OCI-LY3 (cell line): ENCODE data around the gene UPK2.

Experiments used
- H2AFZ ChIP-seq: fragments of 200-600, 300-600 bp; shearing (Covaris generic); 2 replicates; pipeline ENCODE4 v1.6.0; 2014; ENCODE audit warnings: antibody characterized with exemption, low read depth, low read length
- H3K27ac ChIP-seq: fragments of 200-600, 300-600 bp; sonication (generic); 2 replicates; pipeline ENCODE4 v1.5.1; 2014; ENCODE audit warnings: mild to moderate bottlenecking, low read length, moderate library complexity, mixed read lengths
- H3K27me3 ChIP-seq: fragments of 200-600, 300-600 bp; sonication (generic); 2 replicates; pipeline ENCODE4 v1.6.1; 2014; ENCODE audit warnings: low read depth, low read length, mixed read lengths
- H3K36me3 ChIP-seq: fragments of 200-600, 300-600 bp; sonication (generic); replicated peaks from 2 replicates; pipeline ENCODE3; 2014; ENCODE audit warnings: low read depth, low read length, mixed read lengths
- H3K4me1 ChIP-seq: fragments of 300-600, 200-600 bp; sonication (generic); 2 replicates; pipeline ENCODE4 v1.6.1; 2014; ENCODE audit warnings: low read length, mixed read lengths
- H3K4me2 ChIP-seq: fragments of 200-600, 300-600 bp; sonication (generic); 2 replicates; pipeline ENCODE4 v1.6.1; 2014; ENCODE audit warnings: low read length, mixed read lengths
- H3K4me3 ChIP-seq: fragments of 300-600, 200-600 bp; sonication (generic); 2 replicates; pipeline ENCODE4 v1.5.1; 2014; ENCODE audit warnings: antibody characterized with exemption, mild to moderate bottlenecking, low read length, moderate library complexity
- H3K79me2 ChIP-seq: fragments of 300-600, 200-600 bp; shearing (Covaris generic); 2 replicates; pipeline ENCODE4 v1.6.1; 2014; ENCODE audit warnings: mild to moderate bottlenecking, low read length, mixed read lengths
- H3K9ac ChIP-seq: fragments of 300-600, 200-600 bp; shearing (Covaris generic); 2 replicates; pipeline ENCODE4 v1.6.0; 2014; ENCODE audit warnings: mild to moderate bottlenecking, low read length, moderate library complexity
- H3K9me3 ChIP-seq: fragments of 200-600, 300-600 bp; shearing (Covaris generic); 2 replicates; pipeline ENCODE4 v1.6.1; 2014; ENCODE audit warnings: low read length, mixed read lengths; ENCODE audit not compliant: insufficient read depth
- H4K20me1 ChIP-seq: fragments of 200-600, 300-600 bp; sonication (generic); 2 replicates; pipeline ENCODE4 v1.6.1; 2016; ENCODE audit warnings: low read length, mixed read lengths; ENCODE audit not compliant: insufficient read depth
- CTCF ChIP-seq: fragments of 200-600, 300-600 bp; sonication (generic); IDR thresholded peaks from 2 replicates; pipeline ENCODE4 v1.5.1; 2014; ENCODE audit warnings: antibody characterized with exemption, low read length, low read depth
- EZH2phosphoT487 ChIP-seq: fragments of 200-600 bp; shearing (Covaris generic); IDR thresholded peaks from 2 replicates; pipeline ENCODE4 v1.6.1; 2018; ENCODE audit warnings: antibody characterized with exemption, mixed run types, low read depth

UPK2 gene

GRCh38 chr11:118915941-118916841 is 39.9 kb upstream of the UPK2 start:
- peaks cover 45% of the 10 kb centered on the region for H3K4me1 ChIP-seq
- no peak overlapping the region for H2AFZ ChIP-seq
- no peaks in the 10 kb centered on the region for H3K36me3 ChIP-seq
- H3K27ac ChIP-seq: no peak overlapping the region
- no peaks in the 10 kb centered on the region for H3K9me3 ChIP-seq
- H3K4me3 ChIP-seq: no peak overlapping the region
- H3K4me2 ChIP-seq: no peak overlapping the region
- H3K79me2 ChIP-seq: 0 out of 2 replicates have a peak, but pooled peaks cover 3% of the 10 kb centered on the region
- TF ChIP-seq CTCF (no peak), EZH2phosphoT487 (no peak)
- no peaks in the 10 kb centered on the region for H3K27me3 ChIP-seq
- peaks cover 7% of the 10 kb centered on the region; the same call in 1 of the 2 replicates for H4K20me1 ChIP-seq
- H3K9ac ChIP-seq: no peak overlapping the region

- Histone ChIP-seq H3K79me2 (0 out of 2 replicates have a peak, but pooled peaks cover 3% of the 10 kb centered on the region), H3K4me1 (peaks cover 38% of the 10 kb centered on the region), H3K9me3 (no peaks in the 10 kb centered on the region), H3K36me3 (no peaks in the 10 kb centered on the region), H3K27me3 (no peaks in the 10 kb centered on the region), H3K4me3 (no peak overlapping the region), H3K27ac (no peak overlapping the region), H2AFZ (no peak overlapping the region), H4K20me1 (peaks cover 9% of the 10 kb centered on the region; the same call in 1 of the 2 replicates), H3K4me2 (no peak overlapping the region), H3K9ac (no peak overlapping the region)
- no peak for TF ChIP-seq CTCF
- no peak for TF ChIP-seq EZH2phosphoT487
Observed at GRCh38 chr11:118916842-118917388, 39.2 kb upstream of the UPK2 start.

- Histone ChIP-seq H3K9me3 (no peaks in the 10 kb centered on the region), H3K27me3 (no peaks in the 10 kb centered on the region), H2AFZ (no peak overlapping the region), H3K79me2 (peaks cover 8% of the 10 kb centered on the region), H4K20me1 (peaks cover 9% of the 10 kb centered on the region; the same call in 1 of the 2 replicates), H3K27ac (no peak overlapping the region), H3K4me2 (no peak overlapping the region), H3K9ac (no peak overlapping the region), H3K4me1 (peaks cover 31% of the 10 kb centered on the region), H3K36me3 (no peaks in the 10 kb centered on the region), H3K4me3 (no peak overlapping the region)
- TF ChIP-seq EZH2phosphoT487: no peak
- TF ChIP-seq CTCF: no peak
Observed at GRCh38 chr11:118917481-118918127, 38.5 kb upstream of the UPK2 start.
